ENCODE data around the gene CFAP57. TPM values are rescaled to one million over a fixed set of nuclear protein-coding genes. Genes with fewer than 3 reads are reported as not detected.

Gene CFAP57
- total and polyA plus RNA-seq, 9 of the 15 experiments (the other 6 are each of a cell fraction or from before 2014, with no cell fraction given), result 0.04 to 0.22 (median 0.07) TPM; not detected in 3

- TF ChIP-seq ZNF277 (CRISPR knock-in tag; IDR thresholded peaks at IDR 0.05; ENCODE audit: borderline replicate concordance) (no peak), SNRNP70 (optimal IDR thresholded peaks at IDR 0.05; ENCODE audit: low read depth, low read length) (no peak), TRIM28 (IDR thresholded peaks at IDR 0.05) (no peak), ZBTB40 (IDR thresholded peaks at IDR 0.05) (peak; percentile 84), ZBTB40 (CRISPR knock-in tag; IDR thresholded peaks at IDR 0.05) (no peak), HBP1 (CRISPR knock-in tag; IDR thresholded peaks at IDR 0.05) (no peak), NCOA1 (IDR thresholded peaks at IDR 0.05; ENCODE audit: low read depth) (no peak), KLF13 (tag; IDR thresholded peaks at IDR 0.05; ENCODE audit: borderline replicate concordance, low read depth) (no peak), IRF9 (tag; IDR thresholded peaks at IDR 0.05) (no peak), FOXP1 (CRISPR knock-in tag; IDR thresholded peaks at IDR 0.05) (no peak), ZNF146 (CRISPR knock-in tag; IDR thresholded peaks at IDR 0.05; ENCODE audit: unreplicated experiment) (no peak), ZNF224 (CRISPR knock-in tag; IDR thresholded peaks at IDR 0.05) (no peak), SUPT5H (IDR thresholded peaks at IDR 0.05) (no peak), IRF1 (CRISPR knock-in tag; IDR thresholded peaks at IDR 0.05; ENCODE audit: borderline replicate concordance) (no peak), NUFIP1 (IDR thresholded peaks at IDR 0.05; ENCODE audit: partially characterized antibody) (no peak)
Observed at GRCh38 chr1:43274125-43274803, 102.1 kb downstream of the CFAP57 start (continued).

Data from K562 (cell line).